Erythroblast (primary cell): ENCODE measurements around the gene SPEG.

Source experiments
- GATA1 ChIP-seq: IDR thresholded peaks from 2 replicates; pipeline ENCODE4 v1.6.1; 2011; ENCODE audit warnings: low read depth, mild to moderate bottlenecking, control low read depth, low read length, moderate library complexity
- POLR2A ChIP-seq: IDR thresholded peaks from 2 replicates; pipeline ENCODE4 v1.6.1; 2011; ENCODE audit warnings: mild to moderate bottlenecking, low read length

DNA sequence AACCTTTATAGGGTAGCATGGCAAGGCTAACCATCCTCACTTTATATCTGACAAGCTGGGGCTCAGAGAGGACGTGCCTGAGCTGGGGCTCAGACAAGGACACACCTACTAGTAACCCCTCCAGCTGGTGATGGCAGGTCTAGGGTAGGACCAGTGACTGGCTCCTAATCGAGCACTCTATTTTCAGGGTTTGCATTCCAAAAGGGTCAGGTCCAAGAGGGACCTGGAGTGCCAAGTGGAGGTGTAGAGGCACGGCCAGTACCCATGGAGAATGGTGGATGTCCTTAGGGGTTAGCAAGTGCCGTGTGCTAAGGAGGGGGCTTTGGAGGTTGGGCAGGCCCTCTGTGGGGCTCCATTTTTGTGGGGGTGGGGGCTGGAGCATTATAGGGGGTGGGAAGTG, 17.7 kb upstream of the SPEG start:
- no peak for TF ChIP-seq POLR2A
- no peak for TF ChIP-seq GATA1
